DND-41 (cell line): ENCODE data around the gene GTF2H1.

Source experiments
- ATAC-seq: fragments of 200-7000 bp; cut with Tn5 transposase; 3 replicates; pipeline ENCODE4 v1.9.1; 2021; ENCODE audit warnings: low read depth; ENCODE audit not compliant: insufficient read depth
- DNase-seq: peaks from one replicate; pipeline ENCODE4 v3.0.0-alpha.2; 2020
- H2AFZ ChIP-seq: 2 replicates; pipeline ENCODE4 v1.6.0; 2012; ENCODE audit warnings: low read depth, low read length
- H3K27ac ChIP-seq: 2 replicates; pipeline ENCODE4 v1.5.1; 2012; ENCODE audit warnings: low read length, inconsistent platforms
- H3K27me3 ChIP-seq: fragments of 200-600 bp; sonication (generic); 2 replicates; pipeline ENCODE4 v1.6.0; 2012; ENCODE audit warnings: low read length, mild to moderate bottlenecking, inconsistent platforms; ENCODE audit not compliant: insufficient read depth, poor library complexity
- H3K36me3 ChIP-seq: 2 replicates; pipeline ENCODE4 v1.5.1; 2012; ENCODE audit warnings: low read length, inconsistent platforms; ENCODE audit not compliant: insufficient read depth
- H3K4me1 ChIP-seq: 2 replicates; pipeline ENCODE4 v1.5.1; 2012; ENCODE audit warnings: mild to moderate bottlenecking, low read length; ENCODE audit not compliant: insufficient read depth
- H3K4me2 ChIP-seq: 2 replicates; pipeline ENCODE4 v1.6.0; 2012; ENCODE audit warnings: mild to moderate bottlenecking, moderate library complexity, low read length, inconsistent platforms; ENCODE audit not compliant: insufficient read depth
- H3K4me3 ChIP-seq, 2 experiments: fragments of 200-600 bp in 1 of 2; shearing (Covaris generic) in 1 of 2; 2 replicates each; pipeline ENCODE4 v1.5.1; 2012 to 2016; ENCODE audit warnings: inconsistent platforms in 2 of 2, low read length in 2 of 2, mild to moderate bottlenecking in 2 of 2, low read depth in 1 of 2, moderate library complexity in 1 of 2
- H3K79me2 ChIP-seq: 2 replicates; pipeline ENCODE4 v1.6.0; 2012; ENCODE audit warnings: low read length, inconsistent platforms; ENCODE audit not compliant: insufficient read depth
- H3K9ac ChIP-seq: 2 replicates; pipeline ENCODE4 v1.6.0; 2012; ENCODE audit warnings: low read depth, mild to moderate bottlenecking, inconsistent platforms, low read length, moderate library complexity
- H3K9me3 ChIP-seq: 2 replicates; pipeline ENCODE4 v1.5.1; 2012; ENCODE audit warnings: low read length, moderate library complexity, mild to moderate bottlenecking, inconsistent platforms; ENCODE audit not compliant: insufficient read depth, severe bottlenecking
- H4K20me1 ChIP-seq: 2 replicates; pipeline ENCODE4 v1.6.0; 2012; ENCODE audit warnings: low read length; ENCODE audit not compliant: insufficient read depth
- EZH2 ChIP-seq: IDR thresholded peaks from 3 replicates; pipeline ENCODE4 v1.6.1; 2012; ENCODE audit warnings: borderline replicate concordance, low read depth, mild to moderate bottlenecking, moderate library complexity, low read length, inconsistent platforms; ENCODE audit not compliant: severe bottlenecking
- TF ChIP-seq, protein P1 (sequence below): IDR thresholded peaks from 2 replicates; pipeline ENCODE4 v1.5.1; 2012; ENCODE audit warnings: borderline replicate concordance, low read length, moderate library complexity, mild to moderate bottlenecking; ENCODE audit not compliant: poor library complexity, severe bottlenecking; ENCODE audit errors: extremely low read depth

Gene GTF2H1

DNA sequence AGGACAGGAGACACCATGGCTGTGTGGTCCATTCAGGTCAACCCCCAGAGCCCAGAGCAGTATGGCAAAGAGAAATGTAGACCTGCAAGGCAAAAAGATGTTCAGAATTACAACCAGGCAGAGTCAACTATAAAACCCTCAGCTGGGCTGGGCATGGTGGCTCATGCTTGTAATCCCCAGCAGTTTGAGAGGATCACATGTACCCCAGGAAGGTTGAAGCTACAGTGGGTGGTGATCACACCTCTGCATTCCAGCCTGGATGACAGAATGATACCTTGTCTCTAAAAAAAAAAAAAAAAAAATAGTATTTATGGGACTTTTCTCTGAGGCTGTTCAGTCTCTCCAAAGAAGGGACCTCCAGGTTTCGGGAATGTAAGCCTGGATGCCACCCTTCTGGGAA is 53.6 kb downstream of the GTF2H1 start:
- no peak overlapping the region for H3K9ac ChIP-seq
- ATAC-seq (no peak), DNase-seq (no peak)
- no peak overlapping the region for H2AFZ ChIP-seq
- no peak overlapping the region for H3K27ac ChIP-seq
- no peaks in the 10 kb centered on the region for H3K27me3 ChIP-seq
- no peak overlapping the region for H3K4me3 ChIP-seq
- no peaks in the 10 kb centered on the region for H3K9me3 ChIP-seq
- TF ChIP-seq EZH2 = no peak
- TF ChIP-seq, protein P1, sequence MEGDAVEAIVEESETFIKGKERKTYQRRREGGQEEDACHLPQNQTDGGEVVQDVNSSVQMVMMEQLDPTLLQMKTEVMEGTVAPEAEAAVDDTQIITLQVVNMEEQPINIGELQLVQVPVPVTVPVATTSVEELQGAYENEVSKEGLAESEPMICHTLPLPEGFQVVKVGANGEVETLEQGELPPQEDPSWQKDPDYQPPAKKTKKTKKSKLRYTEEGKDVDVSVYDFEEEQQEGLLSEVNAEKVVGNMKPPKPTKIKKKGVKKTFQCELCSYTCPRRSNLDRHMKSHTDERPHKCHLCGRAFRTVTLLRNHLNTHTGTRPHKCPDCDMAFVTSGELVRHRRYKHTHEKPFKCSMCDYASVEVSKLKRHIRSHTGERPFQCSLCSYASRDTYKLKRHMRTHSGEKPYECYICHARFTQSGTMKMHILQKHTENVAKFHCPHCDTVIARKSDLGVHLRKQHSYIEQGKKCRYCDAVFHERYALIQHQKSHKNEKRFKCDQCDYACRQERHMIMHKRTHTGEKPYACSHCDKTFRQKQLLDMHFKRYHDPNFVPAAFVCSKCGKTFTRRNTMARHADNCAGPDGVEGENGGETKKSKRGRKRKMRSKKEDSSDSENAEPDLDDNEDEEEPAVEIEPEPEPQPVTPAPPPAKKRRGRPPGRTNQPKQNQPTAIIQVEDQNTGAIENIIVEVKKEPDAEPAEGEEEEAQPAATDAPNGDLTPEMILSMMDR = no peak
- H3K4me2 ChIP-seq = no peak overlapping the region
- no peaks in the 10 kb centered on the region for H4K20me1 ChIP-seq
- no peaks in the 10 kb centered on the region for H3K4me1 ChIP-seq
- H3K79me2 ChIP-seq = no peaks in the 10 kb centered on the region
- no peaks in the 10 kb centered on the region for H3K36me3 ChIP-seq

DNA sequence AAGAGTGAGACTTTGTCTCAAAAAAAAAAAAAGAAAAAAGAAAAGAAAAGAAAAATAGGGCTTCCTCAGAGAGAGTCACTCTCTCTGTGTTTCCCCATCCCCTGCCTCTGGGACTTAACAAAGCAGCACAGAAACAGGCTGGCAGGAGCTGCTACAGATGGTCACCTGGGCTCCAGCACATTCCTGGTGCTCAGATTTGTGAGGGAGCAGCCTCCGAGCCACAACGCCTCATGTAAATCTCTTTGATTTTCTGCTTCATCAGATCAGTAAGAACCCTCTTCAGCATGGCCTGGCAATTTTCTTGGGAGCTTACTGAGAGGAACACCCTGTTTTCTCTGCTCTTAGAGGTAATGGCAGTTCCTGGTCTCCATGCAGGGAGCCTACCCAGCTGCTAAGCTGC is 56.8 kb downstream of the GTF2H1 start:
- no peak overlapping the region for H3K9ac ChIP-seq
- H3K4me2 ChIP-seq = no peak overlapping the region
- H3K36me3 ChIP-seq = no peaks in the 10 kb centered on the region
- H3K27ac ChIP-seq = no peak overlapping the region
- H3K9me3 ChIP-seq = no peaks in the 10 kb centered on the region
- H3K4me1 ChIP-seq = peaks cover 16% of the 10 kb centered on the region
- ATAC-seq (no peak), DNase-seq (no peak)
- no peak overlapping the region for H2AFZ ChIP-seq
- H3K79me2 ChIP-seq = no peaks in the 10 kb centered on the region
- TF ChIP-seq EZH2 = no peak
- TF ChIP-seq, protein P1 = no peak
- H3K4me3 ChIP-seq = no peak overlapping the region
- no peaks in the 10 kb centered on the region for H4K20me1 ChIP-seq
- no peaks in the 10 kb centered on the region for H3K27me3 ChIP-seq

DNA sequence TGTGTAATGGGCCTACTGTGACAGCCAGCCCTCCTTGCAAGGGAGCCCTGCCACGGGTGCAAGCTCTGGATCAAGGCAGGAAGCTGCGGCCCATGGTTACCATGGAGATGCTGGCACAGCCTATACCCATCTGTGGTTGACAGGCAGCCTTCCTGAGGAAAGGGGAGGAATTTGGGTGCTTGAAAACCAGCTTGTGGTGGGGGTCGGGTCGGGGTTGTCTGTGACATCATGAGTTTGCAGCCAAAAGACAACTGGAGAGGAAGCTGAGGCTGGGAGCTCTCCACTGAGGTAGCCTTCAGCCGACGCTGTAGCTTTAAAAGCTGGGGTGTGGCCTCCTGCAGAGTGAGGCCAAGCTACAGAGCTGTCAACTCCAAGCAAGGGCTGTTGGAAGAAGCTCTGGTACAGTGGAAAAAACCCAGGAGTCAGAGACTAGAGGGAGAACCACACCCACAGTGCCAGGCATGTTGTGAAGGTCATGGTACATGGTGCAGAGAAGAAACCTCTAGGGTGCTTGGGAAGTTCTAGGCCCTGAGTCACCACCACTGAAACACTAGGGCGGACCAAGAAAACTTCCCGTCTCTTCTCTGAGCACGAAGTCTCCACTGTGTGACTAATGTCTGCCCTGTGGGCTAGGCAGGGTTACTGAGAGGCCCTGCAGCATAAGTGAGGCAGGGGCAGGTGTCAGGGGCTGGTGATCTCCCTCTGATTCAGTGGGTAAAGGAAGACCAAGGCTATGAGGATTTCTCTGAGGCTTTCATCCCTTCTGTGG is 61.2 kb downstream of the GTF2H1 start:
- Histone ChIP-seq H3K79me2 (no peaks in the 10 kb centered on the region), H2AFZ (peak overlapping the region; percentile 76), H3K4me2 (peak overlapping the region; percentile 67), H3K9ac (peak overlapping the region; percentile 59), H3K36me3 (no peaks in the 10 kb centered on the region), H3K27me3 (no peaks in the 10 kb centered on the region), H4K20me1 (no peaks in the 10 kb centered on the region), H3K27ac (peak overlapping the region; percentile 93), H3K4me3 (peak overlapping the region in 1 of 2 experiments; percentile 51; a peak in 2 of 4 replicates), H3K9me3 (no peaks in the 10 kb centered on the region), H3K4me1 (peaks cover 30% of the 10 kb centered on the region)
- ATAC-seq = peak; percentile 90
- TF ChIP-seq, protein P1 = no peak
- TF ChIP-seq EZH2 = no peak
- peak; percentile 97 for DNase-seq
